GM12892 (cell line): ENCODE results near the gene TMEM213.

Source experiments
- POLR2A ChIP-seq: IDR thresholded peaks from 2 replicates; pipeline ENCODE4 v1.6.1; 2011; ENCODE audit warnings: low read depth, low read length, control low read depth
- TAF1 ChIP-seq: IDR thresholded peaks from 2 replicates; pipeline ENCODE4 v1.6.1; 2011; ENCODE audit warnings: low read depth, mild to moderate bottlenecking, control low read depth, low read length, borderline replicate concordance

DNA sequence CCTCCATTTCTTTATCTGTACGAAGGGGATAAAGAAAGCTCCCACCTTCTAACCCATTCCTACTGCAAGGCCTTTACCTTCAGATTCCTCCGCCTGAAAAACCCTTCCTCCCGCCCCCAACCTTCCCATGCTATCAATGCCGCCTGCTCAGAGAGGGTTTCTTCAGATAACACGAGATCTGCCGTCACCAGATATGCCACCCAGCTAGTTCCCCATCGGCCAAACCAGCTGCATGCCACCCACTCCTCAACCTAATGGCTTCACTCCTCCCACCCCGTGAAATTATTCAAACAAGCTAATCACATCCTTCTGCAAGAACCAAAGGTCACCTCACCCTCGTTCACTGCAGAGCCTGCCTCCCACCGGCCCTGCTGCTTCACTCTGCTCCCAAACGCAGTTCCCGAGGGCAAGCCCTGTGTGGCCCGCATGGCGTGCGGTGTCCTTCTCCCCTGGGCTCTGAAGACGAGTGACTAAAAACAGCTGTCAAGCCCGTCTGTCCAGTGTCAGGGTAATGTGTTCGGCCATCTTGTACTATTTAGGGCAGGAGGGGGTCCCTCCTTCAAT lies 46.8 kb upstream of the TMEM213 start:
- TF ChIP-seq POLR2A = no peak
- no peak for TF ChIP-seq TAF1
